ENCODE measurements around the gene FSTL4. TPM values are rescaled to one million over a fixed set of nuclear protein-coding genes. Genes with fewer than 3 reads are reported as not detected.
"Not testable (repeated sequence)": the region's sequence is repeated elsewhere in the genome, so short reads cannot be mapped to it uniquely, and the experiment has no call there.

The FSTL4 gene
- polyA plus RNA-seq, 1 of the 3 experiments (the other 2 are of a cell fraction): not detected

GRCh38 chr5:133449181-133449580, 163.2 kb downstream of the FSTL4 start (continued):
- TF ChIP-seq RFX5 (IDR thresholded peaks at IDR 0.05; ENCODE audit: low read length) (no peak), SIN3A (IDR thresholded peaks at IDR 0.05; ENCODE audit: borderline replicate concordance, low read depth, low read length) (no peak), MEF2A (IDR thresholded peaks at IDR 0.05; ENCODE audit: borderline replicate concordance, low read depth) (no peak)
- TF ChIP-seq, protein P1, sequence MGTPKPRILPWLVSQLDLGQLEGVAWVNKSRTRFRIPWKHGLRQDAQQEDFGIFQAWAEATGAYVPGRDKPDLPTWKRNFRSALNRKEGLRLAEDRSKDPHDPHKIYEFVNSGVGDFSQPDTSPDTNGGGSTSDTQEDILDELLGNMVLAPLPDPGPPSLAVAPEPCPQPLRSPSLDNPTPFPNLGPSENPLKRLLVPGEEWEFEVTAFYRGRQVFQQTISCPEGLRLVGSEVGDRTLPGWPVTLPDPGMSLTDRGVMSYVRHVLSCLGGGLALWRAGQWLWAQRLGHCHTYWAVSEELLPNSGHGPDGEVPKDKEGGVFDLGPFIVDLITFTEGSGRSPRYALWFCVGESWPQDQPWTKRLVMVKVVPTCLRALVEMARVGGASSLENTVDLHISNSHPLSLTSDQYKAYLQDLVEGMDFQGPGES (IDR thresholded peaks at IDR 0.05; ENCODE audit: low read depth, low read length): no peak
- TF ChIP-seq, protein P2, sequence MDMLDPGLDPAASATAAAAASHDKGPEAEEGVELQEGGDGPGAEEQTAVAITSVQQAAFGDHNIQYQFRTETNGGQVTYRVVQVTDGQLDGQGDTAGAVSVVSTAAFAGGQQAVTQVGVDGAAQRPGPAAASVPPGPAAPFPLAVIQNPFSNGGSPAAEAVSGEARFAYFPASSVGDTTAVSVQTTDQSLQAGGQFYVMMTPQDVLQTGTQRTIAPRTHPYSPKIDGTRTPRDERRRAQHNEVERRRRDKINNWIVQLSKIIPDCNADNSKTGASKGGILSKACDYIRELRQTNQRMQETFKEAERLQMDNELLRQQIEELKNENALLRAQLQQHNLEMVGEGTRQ (IDR thresholded peaks at IDR 0.05; ENCODE audit: borderline replicate concordance, low read depth, low read length): no peak

GRCh38 chr5:133446440-133446839, 165.9 kb downstream of the FSTL4 start:
- Histone ChIP-seq H3K4me1 (ENCODE audit: control insufficient read depth in 1 of 2, insufficient read depth in 2 of 2, low read depth in 1 of 2, low read length in 1 of 2) (peaks cover 0 to 5% of the 10 kb centered on the region in 2 experiments; a peak in 1 of 4 replicates), H3K79me2 (ENCODE audit: insufficient read depth) (no peaks in the 10 kb centered on the region), H3F3A (replicated peaks; ENCODE audit: insufficient read depth) (no peaks in the 10 kb centered on the region), H3K4me2 (no peak overlapping the region), H3K27me3 (ENCODE audit: insufficient read depth) (no peaks in the 10 kb centered on the region), H2AFZ (ENCODE audit: low read depth) (no peak overlapping the region), H4K20me1 (ENCODE audit: insufficient read depth) (no peaks in the 10 kb centered on the region), H3K27ac (ENCODE audit: low read depth in 2 of 2, low read length in 1 of 2) (no peak overlapping the region), H3K9ac (no peak overlapping the region), H3K9me2 (no peaks in the 10 kb centered on the region), H3K4me3 (ENCODE audit: low read depth in 2 of 2, low read length in 1 of 2) (no peak overlapping the region), H3K9me3 (no peaks in the 10 kb centered on the region), H3K36me3 (replicated peaks in 1 of 2; ENCODE audit: control insufficient read depth in 1 of 2, insufficient read depth in 2 of 2, low read length in 1 of 2) (no peaks in the 10 kb centered on the region)
- WGBS (ENCODE audit: low lambda C conversion rate): 85% methylated on average over 8 of the region's 9 CpGs
- POLR2A ChIA-PET: no interaction called here
- DNase-seq: no peak
- CTCF ChIA-PET: no interaction called here
- no peak for TF ChIP-seq FOXM1 (IDR thresholded peaks at IDR 0.05; ENCODE audit: low read depth)
- TF ChIP-seq CTCF (IDR thresholded peaks at IDR 0.05): no peak
- no peak for TF ChIP-seq NRF1 (IDR thresholded peaks at IDR 0.05; ENCODE audit: low read depth, low read length)
- TF ChIP-seq TAF1 (IDR thresholded peaks at IDR 0.05; ENCODE audit: borderline replicate concordance, low read depth, low read length): no peak
- no peak for TF ChIP-seq YY1 (IDR thresholded peaks at IDR 0.05; ENCODE audit: low read depth)

DNA sequence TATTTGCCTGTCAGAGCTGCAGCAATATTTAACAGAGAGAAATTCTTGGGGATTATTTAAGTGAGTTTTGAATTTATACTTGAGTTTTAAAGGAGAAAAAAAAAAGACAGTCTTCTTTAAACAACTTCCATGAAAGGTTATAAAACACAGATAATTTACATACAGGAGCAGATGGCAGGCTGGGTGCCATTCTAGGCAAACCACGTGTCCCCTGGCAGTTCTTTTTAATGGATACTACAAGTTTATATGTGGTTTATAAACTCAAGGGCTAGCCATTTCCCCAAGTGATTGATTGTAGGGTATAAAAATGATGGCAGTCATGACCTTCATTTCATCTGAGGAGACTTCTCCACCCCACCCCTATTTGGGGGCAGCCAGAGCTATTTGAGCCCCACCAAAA, 166.6 kb downstream of the FSTL4 start:
- Histone ChIP-seq H3K27me3 (ENCODE audit: insufficient read depth) (peaks cover 5% of the 10 kb centered on the region; the same call in 1 of the 2 replicates), H3K4me1 (ENCODE audit: control insufficient read depth in 1 of 2, insufficient read depth in 2 of 2, low read depth in 1 of 2, low read length in 1 of 2) (peaks cover 0 to 5% of the 10 kb centered on the region in 2 experiments; a peak in 1 of 4 replicates), H4K20me1 (ENCODE audit: insufficient read depth) (no peaks in the 10 kb centered on the region), H3K9ac (no peak overlapping the region), H2AFZ (ENCODE audit: low read depth) (no peak overlapping the region), H3K36me3 (replicated peaks in 1 of 2; ENCODE audit: control insufficient read depth in 1 of 2, insufficient read depth in 2 of 2, low read length in 1 of 2) (no peaks in the 10 kb centered on the region), H3K9me3 (no peaks in the 10 kb centered on the region), H3F3A (replicated peaks; ENCODE audit: insufficient read depth) (no peaks in the 10 kb centered on the region), H3K9me2 (no peaks in the 10 kb centered on the region), H3K4me3 (ENCODE audit: low read depth in 2 of 2, low read length in 1 of 2) (no peak overlapping the region), H3K79me2 (ENCODE audit: insufficient read depth) (no peaks in the 10 kb centered on the region), H3K4me2 (no peak overlapping the region), H3K27ac (ENCODE audit: low read depth in 2 of 2, low read length in 1 of 2) (no peak overlapping the region)
- POLR2A ChIA-PET: no interaction called here
- no peak for DNase-seq
- WGBS (ENCODE audit: low lambda C conversion rate): 9% methylated on average over 1 of the region's 1 CpG
- no peak for TF ChIP-seq MEF2A (IDR thresholded peaks at IDR 0.05; ENCODE audit: borderline replicate concordance, low read depth)
- TF ChIP-seq POLR2AphosphoS5 (IDR thresholded peaks at IDR 0.05; ENCODE audit: low read depth, low read length): no peak
- CTCF ChIA-PET: interaction anchor here (1.9 kb wide), 1 partner anchor 22 kb away, joined by 10 read pairs; no protein-coding TSS in a partner anchor

- H3K4me2 ChIP-seq; H3K27me3 ChIP-seq (ENCODE audit: insufficient read depth); H2AFZ ChIP-seq (ENCODE audit: low read depth); POLR2A ChIA-PET; H3K9me2 ChIP-seq; H3K9ac ChIP-seq; H3K4me3 ChIP-seq (ENCODE audit: low read depth in 2 of 2, low read length in 1 of 2); H3K79me2 ChIP-seq (ENCODE audit: insufficient read depth); H3K9me3 ChIP-seq; H3K27ac ChIP-seq (ENCODE audit: low read depth in 2 of 2, low read length in 1 of 2); H3K4me1 ChIP-seq (ENCODE audit: control insufficient read depth in 1 of 2, insufficient read depth in 2 of 2, low read depth in 1 of 2, low read length in 1 of 2); H3K36me3 ChIP-seq (replicated peaks in 1 of 2; ENCODE audit: control insufficient read depth in 1 of 2, insufficient read depth in 2 of 2, low read length in 1 of 2); H3F3A ChIP-seq (replicated peaks; ENCODE audit: insufficient read depth); H4K20me1 ChIP-seq (ENCODE audit: insufficient read depth); DNase-seq: not testable (repeated sequence)
- CTCF ChIA-PET: interaction anchor here (0.7 to 1.9 kb wide), 3 partner anchors 21 to 170 kb away, joined by 3 to 10 read pairs (median 3); no protein-coding TSS in a partner anchor
- 20% methylated on average over 1 of the region's 10 CpGs for WGBS (ENCODE audit: low lambda C conversion rate)
These were observed 167.1 kb downstream of the FSTL4 start for GRCh38 chr5:133445204-133445603.

All from SK-N-SH (cell line).